DOHH2 (cell line): ENCODE data around the gene LDLRAD4.

Experiments used
- EZH2phosphoT487 ChIP-seq: fragments of 200-600 bp; sonication (generic); IDR thresholded peaks from 2 replicates; pipeline ENCODE4 v1.6.1; 2017; ENCODE audit warnings: borderline replicate concordance, mild to moderate bottlenecking, antibody characterized with exemption, low read length, moderate library complexity, mixed read lengths
- TF ChIP-seq, protein P1 (sequence below): fragments of 200-600 bp; sonication (generic); IDR thresholded peaks from one replicate; pipeline ENCODE4 v1.5.1; 2014; ENCODE audit warnings: antibody characterized with exemption, mild to moderate bottlenecking, low read depth, low read length; ENCODE audit not compliant: poor library complexity, severe bottlenecking

DNA sequence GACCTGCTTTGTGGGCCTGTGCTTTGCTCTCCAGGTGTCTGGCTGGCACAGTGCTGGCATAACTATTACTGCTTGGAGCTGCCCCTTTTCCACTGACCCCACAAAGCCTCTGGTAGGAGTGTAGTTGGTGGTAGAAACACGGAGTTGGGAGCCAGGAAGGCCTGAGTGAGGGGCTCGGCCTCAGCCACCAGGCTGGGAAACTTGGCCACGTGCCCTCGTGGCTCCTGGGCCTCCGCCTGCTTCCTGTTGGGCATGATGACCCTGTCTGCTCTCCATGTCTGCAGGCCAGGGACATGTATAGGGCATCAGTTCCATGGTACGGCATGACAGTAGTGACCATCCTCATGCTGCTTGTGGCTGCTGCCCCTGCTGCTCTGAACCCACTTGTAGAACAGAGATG lies 266.6 kb downstream of the LDLRAD4 start:
- no peak for TF ChIP-seq EZH2phosphoT487
- TF ChIP-seq, protein P1, sequence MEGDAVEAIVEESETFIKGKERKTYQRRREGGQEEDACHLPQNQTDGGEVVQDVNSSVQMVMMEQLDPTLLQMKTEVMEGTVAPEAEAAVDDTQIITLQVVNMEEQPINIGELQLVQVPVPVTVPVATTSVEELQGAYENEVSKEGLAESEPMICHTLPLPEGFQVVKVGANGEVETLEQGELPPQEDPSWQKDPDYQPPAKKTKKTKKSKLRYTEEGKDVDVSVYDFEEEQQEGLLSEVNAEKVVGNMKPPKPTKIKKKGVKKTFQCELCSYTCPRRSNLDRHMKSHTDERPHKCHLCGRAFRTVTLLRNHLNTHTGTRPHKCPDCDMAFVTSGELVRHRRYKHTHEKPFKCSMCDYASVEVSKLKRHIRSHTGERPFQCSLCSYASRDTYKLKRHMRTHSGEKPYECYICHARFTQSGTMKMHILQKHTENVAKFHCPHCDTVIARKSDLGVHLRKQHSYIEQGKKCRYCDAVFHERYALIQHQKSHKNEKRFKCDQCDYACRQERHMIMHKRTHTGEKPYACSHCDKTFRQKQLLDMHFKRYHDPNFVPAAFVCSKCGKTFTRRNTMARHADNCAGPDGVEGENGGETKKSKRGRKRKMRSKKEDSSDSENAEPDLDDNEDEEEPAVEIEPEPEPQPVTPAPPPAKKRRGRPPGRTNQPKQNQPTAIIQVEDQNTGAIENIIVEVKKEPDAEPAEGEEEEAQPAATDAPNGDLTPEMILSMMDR, result no peak
